Left lung (tissue), 10 donors: ENCODE measurements around the gene ASB2. TPM values are rescaled to one million over a fixed set of nuclear protein-coding genes. Genes with fewer than 3 reads are reported as not detected.

Experiments
- ATAC-seq: fragments of 200-7000 bp; cut with Tn5 transposase; one replicate; pipeline ENCODE4 v1.9.1; 2020; ENCODE audit warnings: moderate library complexity
- DNase-seq, 4 donors: peaks; one replicate each; pipeline ENCODE4 v3.0.0-alpha.2; 2013 to 2020
- H3K27ac ChIP-seq, 2 donors: fragments of 200-600 bp; sonication (generic) in 1 of 2; one replicate each; pipeline versions ENCODE4 v1.5.0 to v1.8.0; 2020 to 2021
- H3K27me3 ChIP-seq, 2 donors: fragments of 200-600 bp; sonication (generic) in 1 of 2; one replicate each; pipeline versions ENCODE4 v1.5.0 to v1.8.0; 2020 to 2021
- H3K36me3 ChIP-seq, 2 donors: fragments of 200-600 bp; sonication (generic) in 1 of 2; one replicate each; pipeline versions ENCODE4 v1.5.0 to v1.8.0; 2020 to 2021
- H3K4me1 ChIP-seq, 2 donors: fragments of 200-600 bp; one replicate each; pipeline ENCODE4 v1.8.0; 2021
- H3K4me3 ChIP-seq, 2 donors: fragments of 200-600 bp; sonication (generic) in 1 of 2; one replicate each; pipeline versions ENCODE4 v1.5.0 to v1.8.0; 2020 to 2021; ENCODE audit warnings: mild to moderate bottlenecking in 1 of 2
- H3K9me3 ChIP-seq, 2 donors: fragments of 200-600 bp; sonication (generic) in 1 of 2; one replicate each; pipeline versions ENCODE4 v1.5.0 to v1.8.0; 2020 to 2021
- intact Hi-C, 2 donors: fragments of 100-400 bp; cut with DNase I; formaldehyde crosslinking; loops; one replicate each; pipeline versions ENCODE4 v1.11.2 to v1.14.2; 2022
- polyA plus RNA-seq, 6 donors: library from polyadenylated mRNA; unstranded; fragments of 120-200 nt; gene quantifications; one replicate each; pipeline ENCODE4 v1.2.1, GENCODE V29; 2013; ENCODE audit not compliant: insufficient read length in 6 of 6
- total RNA-seq, 2 donors: library from RNA; stranded (reverse); fragmentation: NEBNext Ultra II Directional; extraction: Animal tissue kit (Norgen Biotek cat#: 25700); gene quantifications; one replicate each; pipeline ENCODE4 v1.2.1, GENCODE V29; 2021
- TF ChIP-seq, protein P1 (sequence below), 2 donors: fragments of 200-600 bp; sonication (generic) in 1 of 2; IDR thresholded peaks; one replicate each; pipeline versions ENCODE4 v1.5.0 to v1.8.0; 2021; ENCODE audit warnings: antibody characterized with exemption in 2 of 2
- donor health status: DM: no; HTN: yes; CAD: no.
- donor health status: DM: no; HTN: no; CAD: no.

ASB2 gene
- total and polyA plus RNA-seq, 8 donors: 0.81 to 3.2 (median 1.6) TPM

DNA sequence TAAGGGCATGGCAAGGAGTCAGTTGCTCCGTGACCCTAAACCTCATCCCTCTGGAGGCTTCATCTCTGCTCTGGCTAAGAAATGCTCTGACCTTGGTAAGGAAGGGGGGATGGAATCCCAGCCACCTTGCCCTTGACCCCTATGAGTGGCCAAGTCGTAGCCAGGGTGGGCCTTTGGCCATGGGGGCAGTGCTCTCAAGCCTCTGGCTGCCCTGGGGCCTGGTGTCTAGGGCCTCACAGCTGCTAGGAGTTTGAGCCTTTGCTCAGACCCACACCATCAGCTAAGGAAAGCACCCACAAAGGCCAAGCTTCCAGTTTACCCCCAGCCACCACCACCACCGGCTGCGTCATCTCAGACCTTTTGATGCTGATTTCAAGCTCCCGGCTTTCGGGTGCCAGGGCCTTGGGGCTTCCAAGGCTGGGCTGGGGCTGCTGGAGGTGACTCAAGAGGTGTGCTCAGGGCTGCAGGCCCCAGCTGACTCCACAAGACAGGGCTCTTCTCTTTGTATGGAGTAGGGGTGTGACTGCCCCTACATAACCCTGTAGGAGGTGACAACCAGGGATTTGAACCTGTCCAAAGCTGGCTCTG, 3.7 kb downstream of the ASB2 start:
- H3K36me3 ChIP-seq: no peaks in the 10 kb centered on the region
- DNase-seq: no peak
- H3K27ac ChIP-seq: no peak overlapping the region
- no peak overlapping the region for H3K4me3 ChIP-seq
- TF ChIP-seq, protein P1, sequence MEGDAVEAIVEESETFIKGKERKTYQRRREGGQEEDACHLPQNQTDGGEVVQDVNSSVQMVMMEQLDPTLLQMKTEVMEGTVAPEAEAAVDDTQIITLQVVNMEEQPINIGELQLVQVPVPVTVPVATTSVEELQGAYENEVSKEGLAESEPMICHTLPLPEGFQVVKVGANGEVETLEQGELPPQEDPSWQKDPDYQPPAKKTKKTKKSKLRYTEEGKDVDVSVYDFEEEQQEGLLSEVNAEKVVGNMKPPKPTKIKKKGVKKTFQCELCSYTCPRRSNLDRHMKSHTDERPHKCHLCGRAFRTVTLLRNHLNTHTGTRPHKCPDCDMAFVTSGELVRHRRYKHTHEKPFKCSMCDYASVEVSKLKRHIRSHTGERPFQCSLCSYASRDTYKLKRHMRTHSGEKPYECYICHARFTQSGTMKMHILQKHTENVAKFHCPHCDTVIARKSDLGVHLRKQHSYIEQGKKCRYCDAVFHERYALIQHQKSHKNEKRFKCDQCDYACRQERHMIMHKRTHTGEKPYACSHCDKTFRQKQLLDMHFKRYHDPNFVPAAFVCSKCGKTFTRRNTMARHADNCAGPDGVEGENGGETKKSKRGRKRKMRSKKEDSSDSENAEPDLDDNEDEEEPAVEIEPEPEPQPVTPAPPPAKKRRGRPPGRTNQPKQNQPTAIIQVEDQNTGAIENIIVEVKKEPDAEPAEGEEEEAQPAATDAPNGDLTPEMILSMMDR (IDR thresholded peaks at IDR 0.05): no peak
- H3K4me1 ChIP-seq: peaks cover 0 to 17% of the 10 kb centered on the region in 2 donors
- intact Hi-C loops: no loop called here
- no peaks in the 10 kb centered on the region for H3K27me3 ChIP-seq
- no peaks in the 10 kb centered on the region for H3K9me3 ChIP-seq
- no peak for ATAC-seq

DNA sequence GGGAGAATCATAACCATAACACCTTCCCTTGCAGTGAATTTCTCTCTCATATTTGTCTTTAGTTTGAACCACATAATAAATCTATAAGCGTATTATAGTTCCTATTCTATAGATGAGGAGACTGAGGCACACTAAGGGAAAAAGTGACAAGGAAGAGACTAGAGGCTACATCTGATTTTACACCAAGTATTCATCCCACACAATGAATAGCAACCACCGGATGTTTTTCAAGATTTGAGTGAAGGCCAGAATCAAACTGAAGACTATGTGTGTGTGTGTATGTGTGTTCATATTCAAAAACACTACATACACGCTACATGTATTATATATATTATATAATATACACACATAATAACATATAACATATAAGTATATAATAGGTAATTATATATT, 4.7 kb downstream of the ASB2 start:
- no peak for DNase-seq
- ATAC-seq: no peak
- H3K27me3 ChIP-seq: no peaks in the 10 kb centered on the region
- intact Hi-C loops: no loop called here
- H3K4me1 ChIP-seq: peaks cover 0 to 21% of the 10 kb centered on the region in 2 donors
- no peaks in the 10 kb centered on the region for H3K36me3 ChIP-seq
- TF ChIP-seq, protein P1 (IDR thresholded peaks at IDR 0.05): no peak
- H3K9me3 ChIP-seq: no peaks in the 10 kb centered on the region
- H3K27ac ChIP-seq: no peak overlapping the region
- H3K4me3 ChIP-seq: no peak overlapping the region

DNA sequence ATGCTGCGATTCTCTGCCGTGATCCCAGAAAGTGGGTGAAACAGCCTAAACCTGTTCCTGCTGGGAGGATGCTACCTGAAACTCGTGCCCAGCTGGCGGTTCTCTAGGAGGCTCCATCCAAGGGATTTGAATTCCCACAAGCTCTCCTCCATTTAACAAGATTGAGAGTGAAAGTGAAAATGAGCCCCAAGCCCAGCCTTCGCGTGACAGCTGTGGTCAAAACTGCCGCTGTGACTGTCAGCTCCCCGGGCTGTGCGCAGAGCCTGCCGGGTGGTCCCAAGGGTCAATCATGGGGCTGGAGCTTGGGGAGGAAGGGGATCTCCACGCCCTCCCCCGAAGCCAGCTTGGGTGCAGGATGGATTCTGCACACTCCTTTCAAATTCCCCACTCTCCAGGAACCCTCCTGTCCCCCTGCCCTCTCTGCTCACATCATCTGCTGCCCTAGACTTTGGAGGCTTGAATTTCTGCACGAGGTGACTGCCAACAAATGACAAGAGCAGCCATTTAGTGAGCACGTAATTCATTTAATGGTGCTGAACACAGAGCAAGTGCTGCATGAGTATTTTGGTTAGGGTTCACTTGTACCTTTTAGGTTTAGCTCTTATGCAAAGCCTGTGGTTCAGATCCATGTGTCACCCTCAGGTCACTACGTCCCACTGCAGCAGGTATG, 5.3 kb downstream of the ASB2 start:
- TF ChIP-seq, protein P1 (IDR thresholded peaks at IDR 0.05): no peak
- Histone ChIP-seq H3K36me3 (no peaks in the 10 kb centered on the region), H3K4me3 (peak overlapping the region in 1 of 2 donors; percentile 29), H3K9me3 (no peaks in the 10 kb centered on the region), H3K4me1 (peaks cover 2 to 21% of the 10 kb centered on the region in 2 donors), H3K27me3 (no peaks in the 10 kb centered on the region), H3K27ac (no peak overlapping the region)
- ATAC-seq (peak; percentile 37), DNase-seq (peak in 1 of 4 donors; percentile 75)
- intact Hi-C loops: no loop called here

DNA sequence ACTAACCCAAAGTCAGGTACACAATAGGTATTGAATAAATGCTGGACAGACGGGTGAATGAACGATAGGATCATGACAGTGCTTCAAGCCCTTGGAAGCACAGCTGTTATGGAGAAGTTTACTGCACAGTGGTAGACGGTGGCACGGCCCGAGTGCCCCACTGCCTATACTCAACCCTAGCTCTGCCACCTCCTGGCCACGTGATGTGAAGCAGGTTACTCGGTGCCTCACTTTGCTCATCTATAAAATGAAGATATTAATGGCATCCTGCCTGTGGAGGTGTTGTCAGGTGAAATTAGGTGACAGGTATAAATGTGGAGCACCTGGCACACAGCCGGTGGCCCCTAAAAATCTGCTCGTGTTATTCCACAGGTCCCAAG, 5.8 kb downstream of the ASB2 start:
- Histone ChIP-seq H3K27ac (no peak overlapping the region), H3K4me3 (peak overlapping the region in 1 of 2 donors; percentile 29), H3K27me3 (no peaks in the 10 kb centered on the region), H3K36me3 (no peaks in the 10 kb centered on the region), H3K9me3 (no peaks in the 10 kb centered on the region), H3K4me1 (peaks cover 5 to 21% of the 10 kb centered on the region in 2 donors)
- TF ChIP-seq, protein P1 (IDR thresholded peaks at IDR 0.05): peak in 1 of 2 donors; percentile 9
- intact Hi-C loops: no loop called here
- no peak for DNase-seq
- ATAC-seq: peak; percentile 62

DNA sequence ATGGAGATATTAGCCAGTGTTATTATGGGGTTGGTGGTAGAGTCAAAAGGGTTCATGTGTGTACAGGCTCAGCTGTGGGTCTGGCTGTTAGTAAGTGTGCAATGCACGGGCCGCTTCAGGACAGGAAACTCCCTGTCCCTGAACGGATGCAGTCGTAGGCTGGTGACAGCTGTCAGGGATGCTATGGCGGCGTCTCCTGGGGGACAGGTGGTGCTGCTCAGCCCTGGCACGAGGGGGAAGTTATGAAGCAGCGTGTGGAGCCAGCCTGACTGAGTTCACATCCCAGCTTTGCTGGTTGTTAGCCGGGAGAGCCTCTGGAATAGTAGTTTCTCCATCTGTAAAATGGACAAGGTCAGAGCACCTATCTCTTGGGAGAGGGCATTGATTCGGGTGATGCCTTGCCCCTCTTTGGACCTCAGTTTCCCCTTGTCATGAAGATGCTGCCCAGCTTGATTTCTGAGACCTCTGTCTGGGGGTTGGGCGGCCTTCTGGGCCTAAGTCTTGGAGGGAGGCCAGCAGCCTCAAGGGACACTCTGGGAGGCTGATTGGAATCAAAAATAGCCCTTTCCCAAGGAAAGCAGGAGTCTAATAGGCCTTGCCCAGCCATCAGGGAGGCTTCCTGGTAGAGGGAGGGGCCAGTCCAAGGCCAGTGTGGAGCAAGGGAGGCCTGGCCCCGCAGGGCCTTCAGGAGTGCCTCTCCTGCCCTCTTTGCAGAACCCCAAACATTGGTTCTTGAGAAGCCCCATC, 7.1 kb downstream of the ASB2 start:
- Histone ChIP-seq H3K36me3 (no peaks in the 10 kb centered on the region), H3K27ac (no peak overlapping the region), H3K4me3 (no peak overlapping the region), H3K27me3 (no peaks in the 10 kb centered on the region), H3K4me1 (peaks cover 5 to 21% of the 10 kb centered on the region in 2 donors), H3K9me3 (no peaks in the 10 kb centered on the region)
- ATAC-seq (no peak), DNase-seq (no peak)
- TF ChIP-seq, protein P1 (IDR thresholded peaks at IDR 0.05): no peak
- intact Hi-C loops: no loop called here
